ENCODE data around the gene JAK3.
"Not testable (repeated sequence)": the region's sequence is repeated elsewhere in the genome, so short reads cannot be mapped to it uniquely, and the experiment has no call there.

JAK3 gene

DNA sequence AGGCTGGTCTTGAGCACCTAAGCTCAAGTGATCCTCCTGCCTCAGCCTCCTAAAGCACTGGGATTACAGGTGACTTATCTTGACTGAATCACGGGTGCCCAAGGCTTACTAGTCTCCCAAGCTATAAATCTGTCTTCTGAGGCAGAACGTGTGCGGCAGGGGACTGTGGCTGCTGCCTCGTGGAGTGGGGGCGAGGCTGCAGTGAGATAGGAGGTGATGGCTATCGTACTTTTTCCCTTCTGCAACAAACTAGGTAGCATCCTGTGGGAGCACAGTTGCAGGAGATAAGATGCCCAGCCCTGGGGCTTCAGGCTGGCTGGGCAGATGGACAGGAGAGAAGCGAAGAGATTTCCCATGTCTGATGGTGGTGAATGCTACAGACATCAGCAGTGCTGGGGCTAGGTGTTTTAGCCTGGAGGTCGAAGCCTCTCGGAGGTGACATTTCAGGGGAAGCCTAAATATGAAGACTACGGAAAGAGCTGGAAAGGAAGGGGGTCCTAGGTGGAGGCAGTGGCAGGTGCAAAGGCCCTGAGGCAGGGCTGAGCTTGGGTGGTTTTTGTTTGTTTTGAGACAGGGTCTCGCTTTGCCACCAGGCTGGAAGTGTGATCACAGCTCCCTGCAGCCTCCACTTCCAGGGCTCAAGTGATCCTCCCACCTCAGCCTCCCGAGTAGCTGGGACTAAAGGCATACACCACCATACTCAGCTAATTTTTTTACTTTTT is 45.5 kb downstream of the JAK3 start:
- DNase-seq = no peak

DNA sequence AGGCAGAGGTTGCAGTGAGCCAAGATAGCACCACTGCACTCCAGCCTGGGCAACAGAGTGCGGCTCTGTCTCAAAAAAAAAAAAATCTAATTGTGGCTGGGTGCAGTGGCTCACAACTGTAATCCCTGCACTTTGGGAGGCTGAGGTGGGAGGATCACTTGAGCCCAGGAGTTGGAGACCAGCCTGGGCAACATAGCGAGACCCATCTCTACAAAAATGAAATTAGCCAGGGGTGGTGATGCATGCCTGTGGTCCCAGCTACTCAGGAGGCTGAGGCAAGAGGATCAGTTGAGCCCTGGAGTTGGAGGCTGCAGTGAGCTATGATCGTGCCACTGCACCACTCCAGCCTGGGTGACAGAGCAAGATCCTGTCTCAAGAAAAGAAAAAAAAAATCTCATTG is 49.2 kb downstream of the JAK3 start:
- not testable (repeated sequence) for DNase-seq

DNA sequence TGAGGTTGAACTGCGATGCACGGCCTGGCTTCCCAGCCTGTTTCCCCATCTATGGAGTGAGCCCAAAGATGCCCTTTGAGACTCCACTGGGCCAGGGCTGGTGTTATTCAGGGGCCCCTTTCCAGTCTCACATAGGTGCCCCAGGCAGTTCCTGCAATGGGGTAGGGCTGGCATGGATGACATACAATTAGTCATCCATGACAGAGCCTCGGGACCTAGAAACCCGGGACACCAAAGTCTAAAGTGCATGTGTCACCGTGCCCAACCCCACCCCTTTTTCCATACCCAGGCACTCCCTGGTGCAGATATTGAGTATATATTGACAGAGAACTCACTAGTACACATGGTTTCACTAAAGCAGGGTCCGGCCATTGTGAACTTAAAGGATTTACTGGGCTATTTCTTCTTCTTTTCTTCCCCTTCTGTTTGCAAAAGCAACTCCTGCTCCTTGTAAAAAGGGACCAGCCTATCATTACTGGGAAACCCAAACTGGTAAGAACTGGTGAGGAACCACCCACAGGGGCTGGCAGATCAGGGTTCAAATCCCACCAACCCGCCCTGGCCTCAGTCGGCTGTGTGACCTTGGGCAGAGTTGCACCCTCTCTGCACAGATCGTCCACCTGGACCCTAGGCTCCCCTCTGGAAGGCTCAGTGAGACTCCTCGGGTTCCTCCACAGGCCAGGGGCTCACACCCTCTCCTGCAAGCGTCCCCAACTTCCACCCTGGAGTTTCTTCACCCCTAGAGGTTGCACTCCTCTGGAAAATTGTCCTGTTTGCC is 50.2 kb downstream of the JAK3 start:
- no peak for DNase-seq

DNA sequence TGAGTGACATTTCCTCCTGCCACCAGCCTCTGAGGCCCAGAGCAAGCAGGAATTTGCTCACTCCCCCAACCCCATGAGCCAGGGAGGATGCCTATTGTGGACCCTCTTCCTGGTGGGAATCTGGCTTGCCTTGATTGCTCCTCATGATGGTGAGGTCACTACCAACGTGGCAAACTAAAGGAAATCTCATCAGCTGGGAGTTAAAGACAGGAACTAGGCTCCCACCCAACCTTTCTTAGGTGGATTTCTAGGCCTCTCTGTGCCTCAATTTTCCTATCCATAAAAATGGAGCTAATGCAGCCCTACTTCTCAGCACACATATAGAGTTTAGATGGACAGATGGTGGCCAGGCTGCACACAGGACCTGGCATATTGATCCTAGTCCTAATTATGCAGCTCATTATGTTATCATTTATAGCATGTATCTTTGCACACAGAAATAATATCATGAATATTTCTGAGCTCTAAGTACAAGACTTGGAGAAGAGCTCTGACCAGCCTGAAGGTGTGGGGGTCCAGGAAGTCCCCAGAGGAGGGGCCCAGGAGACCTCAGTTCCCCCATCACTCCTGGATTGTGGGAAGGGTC is 50.9 kb downstream of the JAK3 start:
- DNase-seq = no peak

DNA sequence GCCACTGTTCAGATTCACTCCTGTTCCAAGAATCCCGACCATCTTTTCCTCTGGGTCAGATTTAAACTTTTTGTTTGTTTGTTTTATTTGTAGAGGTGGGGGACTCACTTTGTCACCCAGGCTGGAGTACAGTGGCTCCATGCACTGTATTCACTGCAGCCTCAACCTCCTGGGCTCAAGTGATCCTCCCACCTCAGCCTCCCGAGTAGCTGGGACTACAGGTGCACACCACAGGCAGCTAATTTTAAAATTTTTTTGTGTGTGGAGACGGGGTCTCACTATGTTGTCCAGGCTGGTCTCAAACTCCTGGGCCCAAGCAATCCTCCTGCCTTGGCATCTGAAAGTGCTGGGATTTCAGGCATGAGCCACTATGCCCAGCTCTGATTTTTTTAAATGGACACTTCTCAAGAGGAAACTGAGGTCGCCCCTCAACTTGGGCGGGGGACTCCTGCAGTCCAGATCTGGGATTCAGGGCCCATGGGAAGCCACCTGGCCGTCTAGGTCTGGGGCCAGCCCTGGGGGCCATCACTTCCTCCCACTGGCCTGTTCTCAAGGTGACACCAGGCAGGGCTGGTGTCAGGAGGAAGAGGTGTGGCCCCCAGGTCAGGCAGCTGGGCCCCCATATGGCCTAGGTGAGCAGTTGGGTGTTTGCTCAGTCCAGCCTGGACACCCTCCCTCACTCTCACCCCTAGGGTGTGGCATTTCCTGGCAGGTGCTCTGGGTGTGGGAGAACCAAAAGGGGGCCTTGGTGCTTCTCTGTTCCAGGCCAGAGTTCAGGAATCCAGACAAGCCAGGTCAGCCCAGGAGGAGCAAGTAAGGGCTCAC is 51.6 kb downstream of the JAK3 start:
- no peak for DNase-seq

DNA sequence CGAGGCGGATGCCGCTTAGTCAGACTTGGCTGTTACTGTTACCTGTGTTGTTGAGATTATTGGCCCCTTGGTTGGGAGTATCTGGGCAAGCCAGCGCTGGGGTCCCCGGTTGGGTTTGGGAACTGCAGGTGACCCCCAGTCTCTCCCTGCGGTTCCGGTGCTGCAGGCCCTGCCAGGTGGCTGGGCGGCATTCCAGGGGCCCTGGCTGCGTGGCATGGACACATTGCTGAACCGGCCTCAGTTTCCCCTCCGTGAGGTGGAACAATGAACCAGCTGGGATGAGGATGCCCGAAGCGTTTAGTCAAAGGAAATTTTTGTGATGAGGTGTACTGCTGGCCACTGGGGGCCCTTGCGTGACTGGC is 52.3 kb downstream of the JAK3 start:
- no peak for DNase-seq

GRCh38 chr19:17794731-17795494 is 52.9 kb downstream of the JAK3 start, which contains the start of gene B3GNT3:
TSS of gene B3GNT3 (plus strand) at chr19:17795138. CDS start at chr19:17807808, 12,670 bp downstream.
- DNase-seq = no peak

DNA sequence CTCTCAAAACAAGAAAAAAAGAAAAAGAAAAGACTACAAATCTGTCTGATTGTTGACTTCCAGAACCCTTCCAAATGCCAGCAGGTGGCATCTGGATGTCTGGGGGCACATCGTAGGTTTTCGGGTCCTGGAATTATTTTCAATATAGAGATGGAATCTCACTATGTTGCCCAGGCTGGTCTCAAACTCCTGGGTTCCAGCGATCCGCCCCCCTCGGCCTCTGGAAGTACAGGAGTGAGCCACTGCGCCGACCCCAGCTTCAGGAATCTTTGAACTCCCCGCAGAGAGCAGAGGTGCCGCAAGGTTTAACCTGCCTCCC is 53.4 kb downstream of the JAK3 start:
- DNase-seq = no peak

GRCh38 chr19:17790059-17790780 is 57.6 kb downstream of the JAK3 start:
- DNase-seq = no peak

- no peak for DNase-seq
These were observed 59.1 kb downstream of the JAK3 start for GRCh38 chr19:17788632-17789031.

- DNase-seq = no peak
These were observed 60.4 kb downstream of the JAK3 start for GRCh38 chr19:17787274-17787913.

DNA sequence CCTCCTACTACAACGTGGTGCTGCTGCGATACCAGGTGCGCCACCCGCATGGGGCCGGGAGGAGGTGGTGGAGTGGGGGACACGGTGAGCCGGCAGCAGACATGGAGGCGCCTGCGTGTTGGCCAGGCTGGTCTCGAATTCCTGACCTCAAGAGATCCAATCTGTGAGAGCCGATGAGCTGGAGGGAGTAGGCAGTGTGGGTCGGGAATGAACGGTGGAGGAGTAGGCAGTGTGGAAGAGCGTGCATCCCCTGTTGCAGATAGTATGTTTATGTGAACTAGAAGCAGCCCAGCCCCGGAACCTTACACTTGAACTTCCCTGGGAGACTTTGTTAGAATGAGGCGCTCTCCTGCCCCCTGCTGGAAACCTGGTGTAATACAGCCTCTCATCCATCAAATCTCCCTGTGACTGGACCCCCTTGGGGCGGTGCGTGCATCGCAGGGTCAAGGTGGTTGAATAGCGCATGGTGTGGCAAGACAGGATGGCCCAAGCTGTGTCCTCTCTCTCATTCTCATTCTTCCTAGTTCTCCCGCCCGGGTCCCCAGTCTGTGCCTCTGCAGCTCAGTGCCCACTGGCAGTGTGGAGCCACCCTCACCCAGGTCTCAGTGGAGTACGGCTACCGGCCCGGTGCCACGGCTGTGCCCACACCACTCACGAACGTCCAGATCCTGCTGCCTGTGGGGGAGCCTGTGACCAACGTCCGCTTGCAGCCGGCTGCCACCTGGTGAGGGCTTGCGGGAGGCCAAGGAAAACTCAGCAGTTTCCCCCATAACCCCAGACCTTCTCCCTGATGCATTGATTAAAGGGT is 63.4 kb downstream of the JAK3 start:
- peak; percentile 36 for DNase-seq

DNA sequence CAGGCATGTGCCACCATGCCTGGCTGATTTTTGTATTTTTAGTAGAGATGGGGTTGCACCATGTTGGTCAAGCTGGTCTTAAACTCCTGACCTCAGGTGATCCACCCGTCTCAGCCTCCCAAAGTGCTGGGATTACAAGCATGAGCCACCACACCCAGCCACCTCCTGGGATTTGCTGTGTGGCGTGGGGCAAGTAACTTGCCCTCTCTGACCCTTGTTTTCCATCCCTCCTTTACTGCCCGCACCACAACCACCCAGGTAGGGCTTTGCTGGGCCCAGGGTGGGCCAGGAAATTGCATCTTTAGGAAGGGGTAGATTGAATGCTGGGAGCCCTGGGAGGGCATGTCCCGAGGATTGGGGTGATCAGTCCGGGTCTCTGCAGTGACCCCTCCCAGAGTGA is 64.1 kb downstream of the JAK3 start:
- DNase-seq = not testable (repeated sequence)

GRCh38 chr19:17780781-17781180 is 67.0 kb downstream of the JAK3 start:
- no peak for DNase-seq

DNA sequence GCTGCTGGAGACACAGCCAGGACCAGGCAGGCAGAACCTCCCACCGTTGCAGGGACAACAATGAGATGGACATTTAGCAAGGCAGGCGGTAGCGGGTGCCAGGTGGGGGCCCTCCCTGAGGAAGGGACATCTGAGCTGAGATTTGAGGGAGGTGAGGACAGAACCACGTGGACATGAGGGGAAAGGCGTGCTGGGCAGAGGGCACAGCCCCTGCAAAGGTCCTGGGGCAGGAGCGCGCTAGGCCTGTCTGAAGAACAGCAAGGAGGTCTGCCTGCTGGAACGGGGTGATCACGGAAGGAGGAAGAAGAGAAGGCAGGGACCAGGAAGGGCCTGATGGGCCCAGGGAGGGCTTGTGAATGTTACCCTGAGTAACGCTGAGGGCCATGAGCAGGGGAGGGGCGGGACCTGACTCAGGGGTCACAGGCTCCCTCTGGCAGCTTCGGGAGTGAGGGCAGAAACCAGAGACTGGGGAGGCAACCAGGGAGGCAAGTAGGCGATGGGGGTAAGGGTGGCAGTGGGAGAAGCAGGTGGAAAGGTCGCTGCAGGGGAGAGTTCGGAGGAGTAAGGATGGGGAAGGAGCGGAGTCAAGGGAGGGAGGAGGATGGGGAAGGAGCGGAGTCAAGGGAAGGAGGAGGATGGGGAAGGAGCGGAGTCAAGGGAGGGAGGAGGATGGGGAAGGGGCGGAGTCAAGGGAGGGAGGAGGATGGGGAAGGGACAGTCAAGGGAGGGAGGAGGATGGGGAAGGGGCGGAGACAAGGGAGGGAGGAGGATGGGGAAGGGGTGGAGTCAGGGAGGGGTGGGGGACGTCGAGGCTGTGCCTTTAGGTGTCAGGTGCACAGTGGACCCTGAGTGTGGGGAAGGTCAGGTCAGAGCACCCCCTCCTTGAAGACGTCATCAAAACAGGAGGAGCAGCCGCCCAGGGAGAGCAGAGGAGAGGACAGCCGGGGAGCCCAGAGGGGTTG is 68.5 kb downstream of the JAK3 start:
- DNase-seq = no peak

- DNase-seq = no peak
These were observed 69.4 kb downstream of the JAK3 start for GRCh38 chr19:17778251-17778967.

DNA sequence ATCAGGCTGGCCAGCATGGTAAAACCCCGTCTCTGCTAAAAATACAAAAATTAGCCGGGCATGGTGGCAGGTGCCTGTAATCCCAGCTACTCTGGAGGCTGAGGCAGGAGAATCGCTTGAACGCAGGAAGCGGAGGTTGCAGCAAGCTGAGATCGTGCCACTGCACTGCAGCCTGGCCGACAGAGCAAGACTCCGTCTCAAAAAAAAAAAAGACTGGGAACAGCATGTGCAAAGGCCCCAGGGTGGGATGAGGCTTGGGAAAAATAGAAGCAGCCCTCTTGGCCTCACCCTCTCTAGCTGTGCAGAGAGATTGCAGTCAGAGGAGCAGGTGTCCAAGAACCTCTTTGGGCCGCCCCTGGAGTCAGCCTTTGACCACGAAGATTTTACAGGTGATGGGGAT is 69.9 kb downstream of the JAK3 start:
- not testable (repeated sequence) for DNase-seq
